CD4-positive, alpha-beta T cell treated with Interferon alpha-2 for 1 hour (primary cell): ENCODE measurements around the gene SALL1.

Source experiments
- DNase-seq, 2 donors: peaks; one replicate each; pipeline ENCODE4 v3.0.0-alpha.2; 2020 to 2022

Gene SALL1

GRCh38 chr16:51107742-51108141 lies 43.3 kb downstream of the SALL1 start:
- no peak for DNase-seq

DNA sequence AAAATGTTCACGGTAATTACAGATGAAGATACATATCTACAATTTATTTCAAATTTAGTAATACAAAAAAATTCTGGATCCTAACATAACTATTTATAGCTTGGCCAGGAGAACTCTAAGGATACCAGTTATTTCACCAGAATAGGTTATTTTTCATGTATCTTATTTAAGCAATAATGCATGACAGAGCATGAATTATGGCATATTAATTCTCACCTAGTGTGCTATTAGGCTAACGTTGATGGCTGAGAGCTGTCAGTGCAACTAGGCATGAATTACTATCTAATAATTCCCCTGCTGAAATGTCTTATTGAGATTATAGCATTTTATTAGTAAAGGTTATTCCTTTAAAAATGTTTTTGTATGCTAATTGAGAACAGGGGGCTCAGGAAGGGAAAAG lies 44.5 kb downstream of the SALL1 start:
- no peak for DNase-seq

DNA sequence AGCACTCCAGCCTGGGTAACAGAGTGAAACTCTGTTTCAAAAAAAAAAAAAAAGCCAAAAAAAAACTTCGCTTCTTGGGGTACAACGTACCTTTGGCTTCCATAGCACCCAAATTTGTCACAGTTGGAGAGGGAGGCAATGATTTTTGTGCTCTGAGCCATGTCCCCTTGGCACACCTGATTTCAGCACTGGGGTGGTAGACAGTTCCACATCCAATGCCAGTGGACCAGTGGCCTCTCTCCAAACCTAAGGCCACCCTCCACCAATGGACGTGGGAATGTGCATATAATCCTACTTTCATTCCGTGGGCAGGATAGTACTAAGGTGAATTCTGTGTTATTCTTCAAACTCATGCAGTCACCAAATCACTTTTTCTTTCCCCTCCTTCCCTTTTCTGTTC lies 47.5 kb downstream of the SALL1 start:
- no peak for DNase-seq

- no peak for DNase-seq
Observed at GRCh38 chr16:51097729-51098128, 53.3 kb downstream of the SALL1 start.

GRCh38 chr16:51095890-51096626 lies 55.0 kb downstream of the SALL1 start:
- DNase-seq = no peak

DNA sequence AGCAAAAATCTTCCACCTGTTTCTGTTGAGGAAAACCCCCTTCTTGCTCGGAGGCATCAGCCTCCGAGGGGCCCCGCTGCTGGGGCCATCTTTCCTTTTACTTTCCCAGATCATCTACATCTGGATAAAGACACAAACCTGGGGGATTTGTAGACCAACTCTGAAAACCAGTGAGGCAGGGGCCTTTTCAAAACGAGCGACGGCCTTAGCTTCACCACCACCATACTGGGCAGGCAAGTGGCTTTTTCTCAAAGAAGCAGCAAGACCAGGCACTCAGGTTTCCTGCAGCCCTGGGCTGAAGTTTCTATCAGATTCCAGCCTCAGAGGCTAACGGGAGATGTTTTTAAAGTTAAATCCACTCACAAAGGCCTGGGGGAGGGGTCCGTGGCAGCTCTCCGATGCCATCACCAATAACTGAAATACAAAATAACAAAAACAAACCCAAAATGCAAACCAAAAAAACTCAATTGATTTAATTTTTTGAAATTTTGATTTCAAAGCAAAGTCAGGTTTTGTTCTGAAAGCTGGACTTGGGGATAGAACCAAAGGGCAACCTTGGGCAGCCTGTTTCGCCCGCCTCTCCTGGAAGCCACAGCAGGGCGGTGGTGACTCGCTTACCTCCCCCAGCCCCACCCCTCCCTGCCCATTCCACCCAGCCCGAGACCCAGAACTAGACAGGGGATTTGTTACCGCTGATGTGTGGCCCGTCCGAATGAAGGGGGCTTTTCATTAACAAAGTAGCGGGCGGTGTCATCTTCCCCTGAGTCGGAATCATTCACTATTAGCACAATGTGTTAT lies 55.8 kb downstream of the SALL1 start:
- no peak for DNase-seq

DNA sequence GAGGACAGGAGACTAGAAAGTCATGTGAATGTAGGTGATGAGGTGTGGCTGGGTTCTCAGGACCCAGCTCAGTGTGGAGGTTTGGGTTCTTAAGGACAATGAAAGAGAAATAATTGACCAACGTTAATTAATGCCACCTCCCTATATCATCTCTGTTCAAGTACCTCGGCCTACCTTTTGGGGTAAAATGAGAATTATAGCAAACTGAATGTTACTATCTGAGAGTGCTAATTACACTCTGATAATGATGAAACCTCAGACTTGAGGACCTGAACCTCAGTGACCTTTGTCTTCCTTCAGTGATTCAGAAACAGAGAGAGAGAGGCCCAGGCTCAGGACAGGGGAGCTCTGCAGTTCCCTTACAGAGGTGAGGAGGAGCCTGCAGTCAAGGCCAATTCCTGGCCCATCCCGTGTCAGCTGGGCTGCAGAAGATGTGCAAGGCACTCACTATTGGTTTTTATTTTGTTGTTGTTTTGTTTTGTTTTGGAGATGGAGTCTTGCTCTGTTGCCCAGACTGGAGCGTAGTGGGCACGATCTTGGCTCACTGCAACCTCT lies 57.3 kb downstream of the SALL1 start:
- no peak for DNase-seq
